HEK293 (cell line): Measurements from ENCODE around the gene CHID1.

ENCODE experiments used
- CTCF ChIA-PET: fragments of 350-600 bp; formaldehyde crosslinking; extraction: SDS; loops from one replicate; lab custom pipeline; 2021; ENCODE audit warnings: antibody characterized with exemption; lab: Yijun Ruan, JAX
- POLR2A ChIA-PET: fragments of 300-600 bp; formaldehyde crosslinking; extraction: SDS; loops from one replicate; lab custom pipeline; 2020; ENCODE audit warnings: antibody characterized with exemption, inconsistent platforms; lab: Yijun Ruan, JAX
- H3K27ac ChIP-seq: fragments of 200-500 bp; sonication (Bioruptor generic); 2 replicates; pipeline ENCODE4 v1.5.1; 2014; ENCODE audit warnings: low read depth, low read length, control low read depth, inconsistent platforms; ENCODE audit errors: extremely low read depth
- H3K36me3 ChIP-seq, 2 experiments: fragments of 200-500 bp in 1 of 2; sonication (Bioruptor generic) in 1 of 2; 1 replicate in 1 of 2; 2 replicates in 1 of 2; pipeline ENCODE4 v1.5.1; 2014 to 2017; ENCODE audit warnings: inconsistent platforms in 2 of 2, low read length in 2 of 2; ENCODE audit not compliant: control insufficient read depth in 2 of 2, insufficient read depth in 1 of 2
- H3K4me1 ChIP-seq: fragments of 200-500 bp; sonication (Bioruptor generic); 2 replicates; pipeline ENCODE4 v1.5.1; 2014; ENCODE audit warnings: mild to moderate bottlenecking, low read length, inconsistent platforms; ENCODE audit not compliant: control insufficient read depth, insufficient read depth
- H3K4me3 ChIP-seq: 2 replicates; pipeline ENCODE4 v1.5.1; 2011; ENCODE audit warnings: low read depth, mild to moderate bottlenecking, control low read depth, low read length, moderate library complexity
- H3K9me3 ChIP-seq: fragments of 200-500 bp; sonication (Bioruptor generic); 2 replicates; pipeline ENCODE4 v1.5.1; 2014; ENCODE audit warnings: low read depth, low read length, inconsistent platforms; ENCODE audit not compliant: control insufficient read depth, insufficient read depth
- GLIS2 ChIP-seq: fragments of 450-650 bp; formaldehyde crosslinking; IDR thresholded peaks from 2 replicates; pipeline ENCODE4 v1.5.1; 2016; ENCODE audit warnings: missing biosample characterization, missing genetic modification characterization
- KLF1 ChIP-seq: fragments of 450-650 bp; formaldehyde crosslinking; IDR thresholded peaks from 2 replicates; pipeline ENCODE4 v1.5.1; 2016; ENCODE audit warnings: missing biosample characterization, missing genetic modification characterization
- MYNN ChIP-seq: fragments of 450-650 bp; formaldehyde crosslinking; IDR thresholded peaks from 2 replicates; pipeline ENCODE4 v1.5.1; 2016; ENCODE audit warnings: missing biosample characterization, missing genetic modification characterization, borderline replicate concordance
- PRDM1 ChIP-seq: fragments of 450-650 bp; formaldehyde crosslinking; IDR thresholded peaks from 2 replicates; pipeline ENCODE4; 2016; ENCODE audit warnings: missing biosample characterization, missing genetic modification characterization
- PRDM10 ChIP-seq: fragments of 450-650 bp; formaldehyde crosslinking; IDR thresholded peaks from 2 replicates; pipeline ENCODE4 v1.5.1; 2016; ENCODE audit warnings: missing biosample characterization, missing genetic modification characterization
- PRDM4 ChIP-seq: fragments of 450-650 bp; formaldehyde crosslinking; IDR thresholded peaks from 2 replicates; pipeline ENCODE4 v1.5.1; 2017; ENCODE audit warnings: missing biosample characterization, missing genetic modification characterization
- SP2 ChIP-seq: fragments of 450-650 bp; formaldehyde crosslinking; IDR thresholded peaks from 2 replicates; pipeline ENCODE4 v1.5.1; 2016; ENCODE audit warnings: missing biosample characterization, missing genetic modification characterization
- ZBTB1 ChIP-seq: fragments of 450-650 bp; formaldehyde crosslinking; IDR thresholded peaks from 2 replicates; pipeline ENCODE4 v1.5.1; 2016; ENCODE audit warnings: missing biosample characterization, missing genetic modification characterization
- ZBTB44 ChIP-seq: fragments of 450-650 bp; IDR thresholded peaks from 2 replicates; pipeline ENCODE4 v1.5.1; 2018; ENCODE audit warnings: missing biosample characterization, mild to moderate bottlenecking, missing genetic modification characterization
- ZBTB49 ChIP-seq: fragments of 450-650 bp; formaldehyde crosslinking; IDR thresholded peaks from 2 replicates; pipeline ENCODE4 v1.5.1; 2016; ENCODE audit warnings: missing biosample characterization, missing genetic modification characterization, low read depth
- ZBTB7A ChIP-seq: fragments of 450-650 bp; formaldehyde crosslinking; IDR thresholded peaks from 2 replicates; pipeline ENCODE4 v1.5.1; 2016; ENCODE audit warnings: low read depth, missing biosample characterization, missing genetic modification characterization
- ZNF146 ChIP-seq: fragments of 450-650 bp; formaldehyde crosslinking; IDR thresholded peaks from 2 replicates; pipeline ENCODE4 v1.5.1; 2016; ENCODE audit warnings: missing biosample characterization, missing genetic modification characterization
- ZNF280D ChIP-seq: fragments of 450-650 bp; formaldehyde crosslinking; IDR thresholded peaks from 2 replicates; pipeline ENCODE4 v1.5.1; 2016; ENCODE audit warnings: missing biosample characterization, missing genetic modification characterization
- ZNF324 ChIP-seq: fragments of 450-650 bp; formaldehyde crosslinking; IDR thresholded peaks from 2 replicates; pipeline ENCODE4 v1.5.1; 2016; ENCODE audit warnings: missing biosample characterization, missing genetic modification characterization
- ZNF394 ChIP-seq: fragments of 450-650 bp; formaldehyde crosslinking; IDR thresholded peaks from 2 replicates; pipeline ENCODE4 v1.5.1; 2016; ENCODE audit warnings: missing biosample characterization, missing genetic modification characterization, mild to moderate bottlenecking, moderate library complexity, borderline replicate concordance
- ZNF501 ChIP-seq: fragments of 450-650 bp; formaldehyde crosslinking; IDR thresholded peaks from 2 replicates; pipeline ENCODE4 v1.5.1; 2016; ENCODE audit warnings: missing biosample characterization, missing genetic modification characterization
- ZNF555 ChIP-seq: fragments of 450-650 bp; formaldehyde crosslinking; conservative IDR thresholded peaks from 2 replicates; pipeline ENCODE4 v1.5.1; 2017; ENCODE audit warnings: missing biosample characterization, mild to moderate bottlenecking, missing genetic modification characterization, inconsistent platforms
- ZSCAN4 ChIP-seq: fragments of 450-650 bp; formaldehyde crosslinking; IDR thresholded peaks from 2 replicates; pipeline ENCODE4 v1.5.1; 2017; ENCODE audit warnings: missing biosample characterization, missing genetic modification characterization

The CHID1 gene

GRCh38 chr11:924406-925157 lies 14.0 kb upstream of the CHID1 start:
- peaks cover 3 to 21% of the 10 kb centered on the region in 2 experiments; a peak in 2 of 3 replicates for H3K36me3 ChIP-seq
- no peak overlapping the region for H3K27ac ChIP-seq
- no peak for TF ChIP-seq ZNF555
- no peak for TF ChIP-seq ZNF394 (tag by site-specific recombination)
- TF ChIP-seq ZNF280D (tag by site-specific recombination) = no peak
- no peak for TF ChIP-seq ZBTB49
- no peak for TF ChIP-seq ZSCAN4
- TF ChIP-seq ZBTB44 (tag by site-specific recombination) = no peak
- no peak for TF ChIP-seq PRDM10
- no peak for TF ChIP-seq ZBTB7A (tag by site-specific recombination)
- no peak for TF ChIP-seq MYNN
- TF ChIP-seq SP2 (tag by site-specific recombination) = no peak
- TF ChIP-seq GLIS2 = no peak
- TF ChIP-seq PRDM1 = no peak
- TF ChIP-seq KLF1 (tag by site-specific recombination) = no peak
- no peak for TF ChIP-seq ZNF324 (tag by site-specific recombination)
- no peak for TF ChIP-seq PRDM4 (tag by site-specific recombination)
- TF ChIP-seq ZBTB1 (tag by site-specific recombination) = no peak
- TF ChIP-seq ZNF501 (tag by site-specific recombination) = no peak
- no peak for TF ChIP-seq ZNF146 (tag by site-specific recombination)
- POLR2A ChIA-PET = interaction anchor here (1.0 to 1.8 kb wide), 2 partner anchors 14 to 82 kb away, joined by 3 to 6 read pairs; partner anchors contain the start of genes CHID1 and TSPAN4
- CTCF ChIA-PET = interaction anchor here (1.0 to 1.2 kb wide), 4 partner anchors 9 to 120 kb away, joined by 3 read pairs; no protein-coding TSS in a partner anchor
- no peaks in the 10 kb centered on the region for H3K4me1 ChIP-seq
- no peak overlapping the region for H3K4me3 ChIP-seq
- no peaks in the 10 kb centered on the region for H3K9me3 ChIP-seq
